PC-3 (cell line): ENCODE measurements around the gene FTO.

Source experiments
- EZH2 ChIP-seq: fragments of 300-600 bp; sonication (generic); IDR thresholded peaks from one replicate; pipeline ENCODE4 v1.6.1; 2017; ENCODE audit warnings: antibody characterized with exemption, mild to moderate bottlenecking, low read length; ENCODE audit not compliant: unreplicated experiment
- EZH2phosphoT487 ChIP-seq: fragments of 300-600 bp; sonication (generic); IDR thresholded peaks from 2 replicates; pipeline ENCODE4 v1.6.1; 2018; ENCODE audit warnings: mild to moderate bottlenecking, antibody characterized with exemption, low read length, borderline replicate concordance
- TF ChIP-seq, protein P1 (sequence below): fragments of 300-600 bp; sonication (generic); conservative IDR thresholded peaks from 2 replicates; pipeline ENCODE4 v1.5.1; 2017; ENCODE audit warnings: antibody characterized with exemption, low read depth, mild to moderate bottlenecking, low read length

DNA sequence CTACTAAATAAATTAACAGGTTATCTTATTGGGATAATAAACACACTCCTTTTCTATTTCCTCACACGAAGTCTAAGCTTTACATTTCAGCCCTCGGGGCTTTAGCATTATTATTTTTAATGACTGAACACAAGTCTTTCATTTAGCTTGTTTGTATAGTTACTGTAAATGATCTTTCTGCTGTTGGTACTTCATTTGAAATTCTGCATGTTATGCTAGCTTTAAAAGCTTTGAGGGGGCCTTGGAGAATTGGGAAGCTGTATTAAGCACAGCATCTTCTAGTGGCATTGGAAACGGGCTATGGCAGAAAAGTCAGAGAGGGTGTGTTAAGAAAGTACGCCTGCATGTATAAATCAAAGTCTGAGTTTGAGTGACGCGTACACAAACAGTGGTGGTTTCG, 243.7 kb downstream of the FTO start:
- TF ChIP-seq, protein P1, sequence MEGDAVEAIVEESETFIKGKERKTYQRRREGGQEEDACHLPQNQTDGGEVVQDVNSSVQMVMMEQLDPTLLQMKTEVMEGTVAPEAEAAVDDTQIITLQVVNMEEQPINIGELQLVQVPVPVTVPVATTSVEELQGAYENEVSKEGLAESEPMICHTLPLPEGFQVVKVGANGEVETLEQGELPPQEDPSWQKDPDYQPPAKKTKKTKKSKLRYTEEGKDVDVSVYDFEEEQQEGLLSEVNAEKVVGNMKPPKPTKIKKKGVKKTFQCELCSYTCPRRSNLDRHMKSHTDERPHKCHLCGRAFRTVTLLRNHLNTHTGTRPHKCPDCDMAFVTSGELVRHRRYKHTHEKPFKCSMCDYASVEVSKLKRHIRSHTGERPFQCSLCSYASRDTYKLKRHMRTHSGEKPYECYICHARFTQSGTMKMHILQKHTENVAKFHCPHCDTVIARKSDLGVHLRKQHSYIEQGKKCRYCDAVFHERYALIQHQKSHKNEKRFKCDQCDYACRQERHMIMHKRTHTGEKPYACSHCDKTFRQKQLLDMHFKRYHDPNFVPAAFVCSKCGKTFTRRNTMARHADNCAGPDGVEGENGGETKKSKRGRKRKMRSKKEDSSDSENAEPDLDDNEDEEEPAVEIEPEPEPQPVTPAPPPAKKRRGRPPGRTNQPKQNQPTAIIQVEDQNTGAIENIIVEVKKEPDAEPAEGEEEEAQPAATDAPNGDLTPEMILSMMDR, result no peak
- no peak for TF ChIP-seq EZH2
- no peak for TF ChIP-seq EZH2phosphoT487
